ENCODE measurements around the gene MKI67. TPM values are rescaled to one million over a fixed set of nuclear protein-coding genes. Genes with fewer than 3 reads are reported as not detected.

MKI67 gene
- total RNA-seq, 1 experiment from 2014 or later: 81.4 TPM

DNA sequence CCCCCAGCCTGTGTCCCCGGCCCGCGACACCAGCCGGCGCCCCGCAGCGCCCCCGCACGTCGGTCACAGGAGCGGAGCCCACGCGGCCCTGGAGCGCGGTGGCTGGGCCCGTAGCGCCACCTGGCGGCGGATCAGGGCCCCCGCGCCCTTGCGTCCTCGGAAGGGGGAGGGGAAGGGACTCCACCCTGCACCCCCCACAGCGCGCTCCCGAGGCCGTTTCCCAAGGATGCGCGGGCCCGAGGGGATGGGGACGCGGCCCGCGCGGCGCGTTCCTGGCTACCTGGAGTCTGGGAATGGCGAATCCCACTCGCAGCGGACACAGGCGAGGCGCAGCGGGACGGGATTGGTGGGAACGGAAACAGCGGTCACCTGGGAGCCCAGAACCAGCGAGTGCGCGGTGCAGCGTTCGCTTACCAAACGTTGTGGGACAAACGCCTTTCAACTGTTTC is 23.8 kb upstream of the MKI67 start:
- Mint-ChIP-seq H3K4me3 (ENCODE audit: unreplicated experiment) (peak overlapping the region; percentile 56), H3K27ac (ENCODE audit: low read depth, unreplicated experiment) (no peak overlapping the region), H3K9me3 (ENCODE audit: unreplicated experiment) (no peaks in the 10 kb centered on the region), H3K27me3 (ENCODE audit: insufficient read depth, unreplicated experiment) (peaks cover 6% of the 10 kb centered on the region), H3K4me1 (ENCODE audit: insufficient read depth, unreplicated experiment) (peaks cover 15% of the 10 kb centered on the region), H3K36me3 (ENCODE audit: insufficient read depth, unreplicated experiment) (no peaks in the 10 kb centered on the region)
- ChIA-PET POLR2A (interaction anchor here (1.0 to 1.2 kb wide), 3 partner anchors 25 to 86 kb away, joined by 3 to 6 read pairs (median 4); no protein-coding TSS in a partner anchor), CTCF (interaction anchor here (0.6 to 7.4 kb wide), 21 partner anchors 12 to 1972 kb away, joined by 3 to 187 read pairs (median 6); partner anchors contain the start of gene MKI67)
- DNase-seq (ENCODE audit: unreplicated experiment): peak; percentile 72
- TF ChIP-seq, protein P1, sequence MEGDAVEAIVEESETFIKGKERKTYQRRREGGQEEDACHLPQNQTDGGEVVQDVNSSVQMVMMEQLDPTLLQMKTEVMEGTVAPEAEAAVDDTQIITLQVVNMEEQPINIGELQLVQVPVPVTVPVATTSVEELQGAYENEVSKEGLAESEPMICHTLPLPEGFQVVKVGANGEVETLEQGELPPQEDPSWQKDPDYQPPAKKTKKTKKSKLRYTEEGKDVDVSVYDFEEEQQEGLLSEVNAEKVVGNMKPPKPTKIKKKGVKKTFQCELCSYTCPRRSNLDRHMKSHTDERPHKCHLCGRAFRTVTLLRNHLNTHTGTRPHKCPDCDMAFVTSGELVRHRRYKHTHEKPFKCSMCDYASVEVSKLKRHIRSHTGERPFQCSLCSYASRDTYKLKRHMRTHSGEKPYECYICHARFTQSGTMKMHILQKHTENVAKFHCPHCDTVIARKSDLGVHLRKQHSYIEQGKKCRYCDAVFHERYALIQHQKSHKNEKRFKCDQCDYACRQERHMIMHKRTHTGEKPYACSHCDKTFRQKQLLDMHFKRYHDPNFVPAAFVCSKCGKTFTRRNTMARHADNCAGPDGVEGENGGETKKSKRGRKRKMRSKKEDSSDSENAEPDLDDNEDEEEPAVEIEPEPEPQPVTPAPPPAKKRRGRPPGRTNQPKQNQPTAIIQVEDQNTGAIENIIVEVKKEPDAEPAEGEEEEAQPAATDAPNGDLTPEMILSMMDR (IDR thresholded peaks at IDR 0.05; ENCODE audit: unreplicated experiment): peak; percentile 93
- BruUV-seq (replicated peaks): no TSS peak
- intact Hi-C loops (cut with micrococcal nuclease): loop anchor here (1.0 to 2.0 kb wide), 3 partner anchors 72 to 243 kb away; partner anchors contain the start of gene PTPRE

- Mint-ChIP-seq H3K27me3 (ENCODE audit: insufficient read depth, unreplicated experiment) (no peaks in the 10 kb centered on the region), H3K9me3 (ENCODE audit: unreplicated experiment) (no peaks in the 10 kb centered on the region), H3K4me1 (ENCODE audit: insufficient read depth, unreplicated experiment) (peaks cover 15% of the 10 kb centered on the region), H3K27ac (ENCODE audit: low read depth, unreplicated experiment) (no peak overlapping the region), H3K36me3 (ENCODE audit: insufficient read depth, unreplicated experiment) (no peaks in the 10 kb centered on the region), H3K4me3 (ENCODE audit: unreplicated experiment) (no peak overlapping the region)
- intact Hi-C loops (cut with micrococcal nuclease): loop anchor here (1.0 to 2.0 kb wide), 3 partner anchors 71 to 243 kb away; partner anchors contain the start of gene PTPRE
- CTCF ChIA-PET: interaction anchor here (0.6 to 7.4 kb wide), 26 partner anchors 12 to 429 kb away, joined by 3 to 187 read pairs (median 5); partner anchors contain the start of gene MKI67
- no peak for DNase-seq (ENCODE audit: unreplicated experiment)
- no TSS peak for BruUV-seq (replicated peaks)
- POLR2A ChIA-PET: interaction anchor here (0.5 to 1.4 kb wide), 6 partner anchors 24 to 102 kb away, joined by 3 to 6 read pairs (median 4); no protein-coding TSS in a partner anchor
- TF ChIP-seq, protein P1 (IDR thresholded peaks at IDR 0.05; ENCODE audit: unreplicated experiment): no peak
Observed at GRCh38 chr10:128149267-128150014, 23.2 kb upstream of the MKI67 start.

DNA sequence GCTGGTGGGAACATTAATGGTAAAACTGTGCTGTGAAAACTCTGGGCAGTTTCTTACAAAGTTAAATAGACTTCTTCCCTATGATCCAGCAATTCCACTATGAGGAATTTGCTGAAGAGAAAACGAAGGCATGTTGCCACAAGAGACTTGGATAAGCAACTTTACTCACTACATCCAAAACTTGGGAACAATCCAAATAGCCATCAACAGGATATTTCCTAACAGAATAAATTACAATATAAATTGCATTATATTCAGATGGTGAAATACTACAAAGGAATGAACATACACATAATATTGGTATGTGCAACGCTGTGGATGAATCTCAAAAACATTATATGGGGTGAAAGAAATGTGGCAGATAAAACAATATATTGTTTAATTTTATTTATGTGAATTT is 21.4 kb upstream of the MKI67 start:
- Mint-ChIP-seq H3K27me3 (ENCODE audit: insufficient read depth, unreplicated experiment) (no peaks in the 10 kb centered on the region), H3K4me1 (ENCODE audit: insufficient read depth, unreplicated experiment) (peaks cover 15% of the 10 kb centered on the region), H3K27ac (ENCODE audit: low read depth, unreplicated experiment) (peak overlapping the region; percentile 76), H3K9me3 (ENCODE audit: unreplicated experiment) (no peaks in the 10 kb centered on the region), H3K36me3 (ENCODE audit: insufficient read depth, unreplicated experiment) (no peaks in the 10 kb centered on the region), H3K4me3 (ENCODE audit: unreplicated experiment) (peak overlapping the region; percentile 53)
- CTCF ChIA-PET: interaction anchor here (7.4 kb wide), 1 partner anchor 70 kb away, joined by 187 read pairs; no protein-coding TSS in a partner anchor
- DNase-seq (ENCODE audit: unreplicated experiment): peak; percentile 93
- TF ChIP-seq, protein P1 (IDR thresholded peaks at IDR 0.05; ENCODE audit: unreplicated experiment): no peak
- intact Hi-C loops (cut with micrococcal nuclease): loop anchor here (1.0 kb wide), 1 partner anchor 21 kb away; the partner anchor contains the start of gene MKI67
- POLR2A ChIA-PET: no interaction called here
- BruUV-seq (replicated peaks): no TSS peak

DNA sequence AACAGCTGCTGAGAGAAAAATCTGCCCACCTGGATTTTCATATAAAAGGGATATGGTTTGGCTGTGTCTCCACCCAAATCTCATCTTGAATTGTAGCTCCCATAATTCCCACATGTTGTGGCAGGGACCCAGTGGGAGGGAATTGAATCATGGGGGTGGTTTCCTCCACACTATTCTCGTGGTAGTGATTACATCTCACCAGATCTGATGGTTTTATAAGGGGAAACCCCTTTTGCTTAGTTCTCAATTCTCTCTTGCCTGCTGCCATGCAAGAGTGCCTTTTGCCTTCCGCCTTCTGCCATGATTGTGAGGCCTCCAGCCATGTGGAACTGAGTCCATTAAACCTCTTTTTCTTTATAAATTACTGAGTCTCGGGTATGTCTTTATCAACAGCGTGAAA is 20.8 kb upstream of the MKI67 start:
- Mint-ChIP-seq H3K9me3 (ENCODE audit: unreplicated experiment) (no peaks in the 10 kb centered on the region), H3K27me3 (ENCODE audit: insufficient read depth, unreplicated experiment) (no peaks in the 10 kb centered on the region), H3K4me1 (ENCODE audit: insufficient read depth, unreplicated experiment) (peaks cover 15% of the 10 kb centered on the region), H3K4me3 (ENCODE audit: unreplicated experiment) (peak overlapping the region; percentile 53), H3K27ac (ENCODE audit: low read depth, unreplicated experiment) (peak overlapping the region; percentile 76), H3K36me3 (ENCODE audit: insufficient read depth, unreplicated experiment) (no peaks in the 10 kb centered on the region)
- ChIA-PET CTCF (interaction anchor here (0.6 to 1.1 kb wide), 5 partner anchors 11 to 112 kb away, joined by 3 to 4 read pairs (median 3); no protein-coding TSS in a partner anchor), POLR2A (interaction anchor here (1.6 kb wide), 1 partner anchor 22 kb away, joined by 9 read pairs; no protein-coding TSS in a partner anchor)
- no TSS peak for BruUV-seq (replicated peaks)
- intact Hi-C loops (cut with micrococcal nuclease): loop anchor here (1.0 kb wide), 1 partner anchor 21 kb away; the partner anchor contains the start of gene MKI67
- no peak for DNase-seq (ENCODE audit: unreplicated experiment)
- TF ChIP-seq, protein P1 (IDR thresholded peaks at IDR 0.05; ENCODE audit: unreplicated experiment): no peak
